MCF 10A (cell line): ENCODE measurements around the gene ARMCX6. TPM values are rescaled to one million over a fixed set of nuclear protein-coding genes. Genes with fewer than 3 reads are reported as not detected.
A peak's percentile ranks its signal among the peaks of the same experiment; 100 is the strongest.

Experiments used
- BruUV-seq: library from RNA; stranded (reverse); fragments of 400-500 nt; replicated peaks from 2 replicates; lab custom pipeline; 2021; lab: Mats Ljungman, UMichigan
- CTCF ChIA-PET: fragments of 300-600 bp; sonication (Branson Sonifier 250); formaldehyde crosslinking; extraction: SDS; loops from one replicate; lab custom pipeline; 2021; ENCODE audit warnings: antibody characterized with exemption, inconsistent platforms; lab: Yijun Ruan, JAX
- POLR2A ChIA-PET: fragments of 300-600, 350-650 bp; sonication (Branson Sonifier 250); formaldehyde crosslinking; extraction: SDS; loops from one replicate; lab custom pipeline; 2020; ENCODE audit warnings: antibody characterized with exemption, inconsistent platforms; lab: Yijun Ruan, JAX
- DNase-seq: peaks from one replicate; pipeline ENCODE4 v3.0.0-alpha.2; 2018; ENCODE audit not compliant: unreplicated experiment
- H3K27ac Mint-ChIP-seq: one replicate; pipeline ENCODE4 v1.8.0; 2022; ENCODE audit warnings: mild to moderate bottlenecking, low read depth, mixed read lengths; ENCODE audit not compliant: unreplicated experiment
- H3K27me3 Mint-ChIP-seq: one replicate; pipeline ENCODE4 v1.8.0; 2022; ENCODE audit warnings: mixed read lengths; ENCODE audit not compliant: insufficient read depth, unreplicated experiment
- H3K36me3 Mint-ChIP-seq: one replicate; pipeline ENCODE4 v1.8.0; 2022; ENCODE audit warnings: mild to moderate bottlenecking, moderate library complexity, mixed read lengths; ENCODE audit not compliant: insufficient read depth, unreplicated experiment
- H3K4me1 Mint-ChIP-seq: one replicate; pipeline ENCODE4 v1.8.0; 2022; ENCODE audit warnings: mixed read lengths; ENCODE audit not compliant: insufficient read depth, unreplicated experiment
- H3K4me3 Mint-ChIP-seq: one replicate; pipeline ENCODE4 v1.8.0; 2022; ENCODE audit warnings: mild to moderate bottlenecking, moderate library complexity, mixed read lengths; ENCODE audit not compliant: unreplicated experiment
- H3K9me3 Mint-ChIP-seq: one replicate; pipeline ENCODE4 v1.8.0; 2022; ENCODE audit warnings: mixed read lengths; ENCODE audit not compliant: unreplicated experiment
- intact Hi-C: fragments of 100-400 bp; cut with micrococcal nuclease; formaldehyde crosslinking; loops from 2 replicates; pipeline ENCODE4 v1.14.1; 2022
- total RNA-seq: library from RNA; stranded (reverse); gene quantifications from 2 replicates; pipeline ENCODE4 v1.2.3, GENCODE V29; 2022
- TF ChIP-seq, protein P1 (sequence below): fragments of 200-600 bp; IDR thresholded peaks from one replicate; pipeline ENCODE4 v1.8.0; 2022; ENCODE audit warnings: antibody characterized with exemption, mild to moderate bottlenecking; ENCODE audit not compliant: unreplicated experiment

The ARMCX6 gene
- total RNA-seq, 1 experiment from 2014 or later: not detected

DNA sequence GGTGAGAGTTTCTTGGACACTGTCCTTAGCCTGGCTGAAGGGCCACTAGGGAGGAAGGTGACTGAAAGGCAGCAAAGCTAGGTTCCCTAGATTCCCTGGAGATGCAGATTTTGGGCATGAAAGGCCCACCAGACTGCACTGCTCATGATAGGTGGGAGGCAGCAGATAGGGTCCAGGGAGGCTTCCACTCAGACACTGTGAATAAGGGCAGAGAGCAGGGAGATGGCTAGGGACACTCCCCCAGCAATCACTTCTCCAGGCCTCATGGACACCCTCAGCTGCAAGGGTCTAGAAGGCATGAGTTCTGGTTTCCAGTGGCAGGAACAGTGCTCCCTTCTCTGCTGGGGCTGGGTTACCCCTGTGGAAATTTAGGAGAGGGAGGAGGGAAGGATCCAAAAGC, 21.8 kb upstream of the ARMCX6 start:
- ChIA-PET CTCF (no interaction called here), POLR2A (no interaction called here)

GRCh38 chrX:101619364-101619763, 1.6 kb upstream of the ARMCX6 start:
- no TSS peak for BruUV-seq
- H3K4me3 Mint-ChIP-seq: no peak overlapping the region
- H3K9me3 Mint-ChIP-seq: no peaks in the 10 kb centered on the region
- TF ChIP-seq, protein P1, sequence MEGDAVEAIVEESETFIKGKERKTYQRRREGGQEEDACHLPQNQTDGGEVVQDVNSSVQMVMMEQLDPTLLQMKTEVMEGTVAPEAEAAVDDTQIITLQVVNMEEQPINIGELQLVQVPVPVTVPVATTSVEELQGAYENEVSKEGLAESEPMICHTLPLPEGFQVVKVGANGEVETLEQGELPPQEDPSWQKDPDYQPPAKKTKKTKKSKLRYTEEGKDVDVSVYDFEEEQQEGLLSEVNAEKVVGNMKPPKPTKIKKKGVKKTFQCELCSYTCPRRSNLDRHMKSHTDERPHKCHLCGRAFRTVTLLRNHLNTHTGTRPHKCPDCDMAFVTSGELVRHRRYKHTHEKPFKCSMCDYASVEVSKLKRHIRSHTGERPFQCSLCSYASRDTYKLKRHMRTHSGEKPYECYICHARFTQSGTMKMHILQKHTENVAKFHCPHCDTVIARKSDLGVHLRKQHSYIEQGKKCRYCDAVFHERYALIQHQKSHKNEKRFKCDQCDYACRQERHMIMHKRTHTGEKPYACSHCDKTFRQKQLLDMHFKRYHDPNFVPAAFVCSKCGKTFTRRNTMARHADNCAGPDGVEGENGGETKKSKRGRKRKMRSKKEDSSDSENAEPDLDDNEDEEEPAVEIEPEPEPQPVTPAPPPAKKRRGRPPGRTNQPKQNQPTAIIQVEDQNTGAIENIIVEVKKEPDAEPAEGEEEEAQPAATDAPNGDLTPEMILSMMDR: no peak
- H3K27ac Mint-ChIP-seq: no peak overlapping the region
- peaks cover 82% of the 10 kb centered on the region for H3K27me3 Mint-ChIP-seq
- intact Hi-C loops: no loop called here
- CTCF ChIA-PET: no interaction called here
- POLR2A ChIA-PET: no interaction called here
- H3K36me3 Mint-ChIP-seq: no peaks in the 10 kb centered on the region
- no peaks in the 10 kb centered on the region for H3K4me1 Mint-ChIP-seq
- DNase-seq: peak; percentile 1

More for the DNA sequence above, 21.8 kb upstream of the ARMCX6 start:
- Mint-ChIP-seq H3K4me3 (no peak overlapping the region), H3K36me3 (no peaks in the 10 kb centered on the region), H3K27ac (no peak overlapping the region), H3K9me3 (no peaks in the 10 kb centered on the region), H3K27me3 (peaks cover 69% of the 10 kb centered on the region), H3K4me1 (no peaks in the 10 kb centered on the region)
- no TSS peak for BruUV-seq
- no peak for DNase-seq
- intact Hi-C loops: no loop called here
- TF ChIP-seq, protein P1: no peak

DNA sequence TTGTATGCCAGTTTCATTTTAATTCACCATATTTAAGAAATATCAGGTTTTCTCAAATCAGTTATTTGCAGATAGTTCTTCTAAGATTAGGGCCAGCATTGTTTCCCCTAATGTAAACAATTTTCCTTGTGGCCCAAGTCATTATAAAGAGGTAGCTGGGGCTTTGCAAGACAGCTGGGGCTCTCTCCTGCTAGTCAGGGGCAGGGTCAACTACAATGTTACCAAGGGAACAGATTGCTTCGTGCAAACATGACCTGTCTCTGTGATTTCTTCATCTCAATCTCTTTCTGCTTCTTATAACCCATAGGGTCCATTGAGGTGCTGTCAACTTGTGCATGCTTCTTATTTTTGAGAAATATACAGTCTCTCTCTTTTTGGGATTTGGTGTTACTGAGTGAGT, 12.1 kb downstream of the ARMCX6 start:
- peaks cover 67% of the 10 kb centered on the region for H3K27me3 Mint-ChIP-seq
- no peaks in the 10 kb centered on the region for H3K36me3 Mint-ChIP-seq
- ChIA-PET POLR2A (interaction anchor here (0.5 kb wide), 1 partner anchor 291 kb away, joined by 3 read pairs; no protein-coding TSS in a partner anchor), CTCF (interaction anchor here (1.2 kb wide), 1 partner anchor 9 kb away, joined by 5 read pairs; no protein-coding TSS in a partner anchor)
- H3K27ac Mint-ChIP-seq: no peak overlapping the region
- TF ChIP-seq, protein P1: no peak
- H3K4me1 Mint-ChIP-seq: no peaks in the 10 kb centered on the region
- intact Hi-C loops: no loop called here
- H3K4me3 Mint-ChIP-seq: no peak overlapping the region
- DNase-seq: no peak
- no TSS peak for BruUV-seq
- no peaks in the 10 kb centered on the region for H3K9me3 Mint-ChIP-seq

DNA sequence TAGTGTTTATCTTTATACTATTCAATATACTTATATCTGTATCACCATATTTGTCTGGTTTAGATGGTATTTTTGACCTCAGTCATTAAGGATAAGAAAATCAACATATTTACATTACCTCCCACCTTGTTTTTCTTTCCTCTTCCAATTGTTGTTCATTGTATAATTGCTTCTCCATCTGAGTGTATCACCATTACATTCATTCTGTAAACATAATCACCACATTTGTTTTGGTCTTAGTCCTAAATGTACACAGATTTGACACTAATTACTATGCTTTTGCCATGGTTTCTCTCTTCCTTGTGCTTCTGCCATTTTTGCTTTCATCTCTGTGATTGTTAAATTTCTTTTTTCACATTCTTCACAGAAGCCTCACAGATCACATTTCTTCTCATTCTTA, 12.7 kb downstream of the ARMCX6 start:
- intact Hi-C loops: no loop called here
- TF ChIP-seq, protein P1: no peak
- no peaks in the 10 kb centered on the region for H3K36me3 Mint-ChIP-seq
- H3K4me3 Mint-ChIP-seq: no peak overlapping the region
- H3K4me1 Mint-ChIP-seq: no peaks in the 10 kb centered on the region
- no peak overlapping the region for H3K27ac Mint-ChIP-seq
- BruUV-seq: no TSS peak
- DNase-seq: no peak
- ChIA-PET POLR2A (interaction anchor here (0.5 kb wide), 1 partner anchor 291 kb away, joined by 3 read pairs; no protein-coding TSS in a partner anchor), CTCF (interaction anchor here (1.2 kb wide), 1 partner anchor 8 kb away, joined by 5 read pairs; no protein-coding TSS in a partner anchor)
- peaks cover 67% of the 10 kb centered on the region for H3K27me3 Mint-ChIP-seq
- H3K9me3 Mint-ChIP-seq: no peaks in the 10 kb centered on the region
